K562 (cell line): Measurements from ENCODE around the gene RNF151. TPM values are rescaled to one million over a fixed set of nuclear protein-coding genes. Genes with fewer than 3 reads are reported as not detected.

Experiments
- DPF2 ChIP-seq: fragments of 450-650 bp; IDR thresholded peaks from 2 replicates; pipeline ENCODE4 v1.6.1; 2016
- ETV1 ChIP-seq: fragments of 450-650 bp; conservative IDR thresholded peaks from 2 replicates; pipeline ENCODE4 v1.6.1; 2016; ENCODE audit warnings: missing genetic modification characterization, control low read depth, low read depth, missing compliant biosample characterization
- FOXK2 ChIP-seq, 2 experiments: fragments of 450-650 bp; IDR thresholded peaks in 1 of 2; conservative IDR thresholded peaks in 1 of 2; 2 replicates each; pipeline ENCODE4 v1.6.1; 2016; ENCODE audit warnings: low read depth in 2 of 2, mild to moderate bottlenecking in 1 of 2
- HDAC2 ChIP-seq: fragments of 450-650 bp; IDR thresholded peaks from 2 replicates; pipeline ENCODE4 v1.6.1; 2016; ENCODE audit warnings: mild to moderate bottlenecking
- HSF4 ChIP-seq: fragments of 250-450 bp; sonication (Bioruptor Pico); IDR thresholded peaks from 2 replicates; pipeline ENCODE4 v2.1.2; 2022; ENCODE audit warnings: mild to moderate bottlenecking, moderate library complexity, borderline replicate concordance
- MCM7 ChIP-seq, 2 experiments: fragments of 450-650 bp; IDR thresholded peaks; 2 replicates each; pipeline ENCODE4 v1.6.1; 2016 to 2018
- MECOM ChIP-seq: fragments of 250-450 bp; sonication (Bioruptor Pico); IDR thresholded peaks from 2 replicates; pipeline ENCODE4 v1.8.0; 2022; ENCODE audit warnings: inconsistent platforms
- NUFIP1 ChIP-seq: fragments of 450-650 bp; IDR thresholded peaks from 2 replicates; pipeline ENCODE4 v1.6.1; 2018; ENCODE audit not compliant: partially characterized antibody
- OTX1 ChIP-seq: fragments of 450-650 bp; formaldehyde crosslinking; IDR thresholded peaks from 2 replicates; pipeline ENCODE4 v1.4.0; 2022; ENCODE audit warnings: mild to moderate bottlenecking
- TARDBP ChIP-seq: fragments of 450-650 bp; IDR thresholded peaks from 2 replicates; pipeline ENCODE4 v1.6.1; 2016
- U2AF1 ChIP-seq: fragments of 200-400 bp; formaldehyde crosslinking; optimal IDR thresholded peaks from 2 replicates; pipeline ENCODE3; 2017; ENCODE audit warnings: mild to moderate bottlenecking, low read depth, low read length, moderate library complexity
- ZNF24 ChIP-seq: fragments of 450-650 bp; IDR thresholded peaks from 2 replicates; pipeline ENCODE4 v1.6.1; 2016
- polyA plus RNA-seq, 8 experiments: library from polyadenylated mRNA; depleted of rRNA in 4 of 8; stranded (reverse) in 5 of 8; unstranded in 3 of 8; fragments of >200 nt; fragmentation: Nextera tagmentation in 2 of 8; fragmentation: Illumina TruSeq in 1 of 8; extraction: Ambion mirVana in 2 of 8; extraction: Trizol in 1 of 8; gene quantifications; 2 replicates each; pipeline versions ENCODE4 v1.2.1 to v1.2.3, GENCODE V29; 2011 to 2014; ENCODE audit warnings: inconsistent platforms in 1 of 8, missing spikeins in 1 of 8
- total RNA-seq, 7 experiments: library from RNA; depleted of rRNA in 6 of 7; stranded (reverse); fragments of >200 nt in 6 of 7; fragmentation: Illumina TruSeq in 2 of 7; extraction: Trizol in 2 of 7; gene quantifications; 2 replicates each; pipeline versions ENCODE4 v1.2.1 to v1.2.3, GENCODE V29; 2011 to 2021; ENCODE audit warnings: low replicate concordance in 1 of 7
- TF ChIP-seq, protein P1 (sequence below): sonication (generic); formaldehyde crosslinking; IDR thresholded peaks from 2 replicates; pipeline ENCODE4 v1.8.0; 2022; ENCODE audit warnings: mild to moderate bottlenecking, missing genetic modification reagents
- TF ChIP-seq, protein P2 (sequence below): fragments of 450-650 bp; IDR thresholded peaks from 2 replicates; pipeline ENCODE4 v1.6.1; 2016; ENCODE audit warnings: low read depth
- TF ChIP-seq, protein P3 (sequence below): sonication (generic); formaldehyde crosslinking; IDR thresholded peaks from 2 replicates; pipeline ENCODE4 v1.8.0; 2022; ENCODE audit warnings: mild to moderate bottlenecking, missing genetic modification reagents

Gene RNF151
- total and polyA plus RNA-seq, 9 of the 15 experiments (the other 6 are each of a cell fraction or from before 2014, with no cell fraction given): not detected

DNA sequence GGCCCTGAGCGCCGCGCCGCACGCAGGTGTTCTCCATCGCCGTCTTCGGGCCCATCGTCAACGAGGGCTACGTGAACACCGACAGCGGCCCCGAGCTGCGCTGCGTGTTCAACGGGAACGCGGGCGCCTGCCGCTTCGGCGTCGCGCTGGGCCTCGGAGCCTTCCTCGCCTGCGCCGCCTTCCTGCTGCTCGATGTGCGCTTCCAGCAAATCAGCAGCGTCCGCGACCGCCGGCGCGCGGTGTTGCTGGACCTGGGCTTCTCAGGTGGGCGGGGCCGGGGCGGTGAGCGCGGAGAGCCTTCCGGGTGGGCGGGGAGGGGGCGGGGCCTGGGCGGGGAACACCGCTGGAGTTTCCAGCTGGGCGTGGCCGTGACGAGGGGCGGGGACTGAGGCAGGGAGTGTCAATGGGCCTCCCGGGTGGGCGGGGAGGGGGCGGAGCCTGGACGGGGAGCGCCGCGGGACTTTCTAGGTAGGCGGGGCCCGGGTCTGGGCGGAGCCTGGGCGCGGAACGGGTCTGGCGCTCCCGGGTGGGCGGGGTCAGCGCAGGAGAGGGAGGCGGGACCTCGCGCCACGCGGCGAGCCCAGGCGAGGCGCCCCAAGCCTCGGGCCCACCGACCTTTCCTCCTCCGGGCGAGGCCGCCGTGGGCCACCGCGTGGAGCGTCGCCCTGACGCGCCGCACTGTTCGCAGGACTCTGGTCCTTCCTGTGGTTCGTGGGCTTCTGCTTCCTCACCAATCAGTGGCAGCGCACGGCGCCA is 25.5 kb downstream of the RNF151 start (continued):
- TF ChIP-seq, protein P1, sequence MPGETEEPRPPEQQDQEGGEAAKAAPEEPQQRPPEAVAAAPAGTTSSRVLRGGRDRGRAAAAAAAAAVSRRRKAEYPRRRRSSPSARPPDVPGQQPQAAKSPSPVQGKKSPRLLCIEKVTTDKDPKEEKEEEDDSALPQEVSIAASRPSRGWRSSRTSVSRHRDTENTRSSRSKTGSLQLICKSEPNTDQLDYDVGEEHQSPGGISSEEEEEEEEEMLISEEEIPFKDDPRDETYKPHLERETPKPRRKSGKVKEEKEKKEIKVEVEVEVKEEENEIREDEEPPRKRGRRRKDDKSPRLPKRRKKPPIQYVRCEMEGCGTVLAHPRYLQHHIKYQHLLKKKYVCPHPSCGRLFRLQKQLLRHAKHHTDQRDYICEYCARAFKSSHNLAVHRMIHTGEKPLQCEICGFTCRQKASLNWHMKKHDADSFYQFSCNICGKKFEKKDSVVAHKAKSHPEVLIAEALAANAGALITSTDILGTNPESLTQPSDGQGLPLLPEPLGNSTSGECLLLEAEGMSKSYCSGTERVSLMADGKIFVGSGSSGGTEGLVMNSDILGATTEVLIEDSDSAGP (CRISPR knock-in tag): peak; percentile 55; the same call in 1 of the 2 replicates
- TF ChIP-seq NUFIP1 (no peak), FOXK2 (conservative IDR thresholded peaks at IDR 0.05 in 1 of 2, IDR thresholded peaks at IDR 0.05 in 1 of 2; ENCODE audit: low read depth in 2 of 2) (no peak; a peak in 1 of 4 replicates), U2AF1 (no peak), ETV1 (0 out of 2 replicates have a peak, but pooled peaks have one; percentile 1), TARDBP (peak; percentile 55; the same call in 1 of the 2 replicates), MECOM (CRISPR knock-in tag) (no peak), MCM7 (IDR thresholded peaks at IDR 0.05) (no peak), DPF2 (no peak), ZNF24 (0 out of 2 replicates have a peak, but pooled peaks have one; percentile 48), HSF4 (CRISPR knock-in tag) (no peak), OTX1 (CRISPR knock-in tag) (no peak), HDAC2 (no peak)
- TF ChIP-seq, protein P2, sequence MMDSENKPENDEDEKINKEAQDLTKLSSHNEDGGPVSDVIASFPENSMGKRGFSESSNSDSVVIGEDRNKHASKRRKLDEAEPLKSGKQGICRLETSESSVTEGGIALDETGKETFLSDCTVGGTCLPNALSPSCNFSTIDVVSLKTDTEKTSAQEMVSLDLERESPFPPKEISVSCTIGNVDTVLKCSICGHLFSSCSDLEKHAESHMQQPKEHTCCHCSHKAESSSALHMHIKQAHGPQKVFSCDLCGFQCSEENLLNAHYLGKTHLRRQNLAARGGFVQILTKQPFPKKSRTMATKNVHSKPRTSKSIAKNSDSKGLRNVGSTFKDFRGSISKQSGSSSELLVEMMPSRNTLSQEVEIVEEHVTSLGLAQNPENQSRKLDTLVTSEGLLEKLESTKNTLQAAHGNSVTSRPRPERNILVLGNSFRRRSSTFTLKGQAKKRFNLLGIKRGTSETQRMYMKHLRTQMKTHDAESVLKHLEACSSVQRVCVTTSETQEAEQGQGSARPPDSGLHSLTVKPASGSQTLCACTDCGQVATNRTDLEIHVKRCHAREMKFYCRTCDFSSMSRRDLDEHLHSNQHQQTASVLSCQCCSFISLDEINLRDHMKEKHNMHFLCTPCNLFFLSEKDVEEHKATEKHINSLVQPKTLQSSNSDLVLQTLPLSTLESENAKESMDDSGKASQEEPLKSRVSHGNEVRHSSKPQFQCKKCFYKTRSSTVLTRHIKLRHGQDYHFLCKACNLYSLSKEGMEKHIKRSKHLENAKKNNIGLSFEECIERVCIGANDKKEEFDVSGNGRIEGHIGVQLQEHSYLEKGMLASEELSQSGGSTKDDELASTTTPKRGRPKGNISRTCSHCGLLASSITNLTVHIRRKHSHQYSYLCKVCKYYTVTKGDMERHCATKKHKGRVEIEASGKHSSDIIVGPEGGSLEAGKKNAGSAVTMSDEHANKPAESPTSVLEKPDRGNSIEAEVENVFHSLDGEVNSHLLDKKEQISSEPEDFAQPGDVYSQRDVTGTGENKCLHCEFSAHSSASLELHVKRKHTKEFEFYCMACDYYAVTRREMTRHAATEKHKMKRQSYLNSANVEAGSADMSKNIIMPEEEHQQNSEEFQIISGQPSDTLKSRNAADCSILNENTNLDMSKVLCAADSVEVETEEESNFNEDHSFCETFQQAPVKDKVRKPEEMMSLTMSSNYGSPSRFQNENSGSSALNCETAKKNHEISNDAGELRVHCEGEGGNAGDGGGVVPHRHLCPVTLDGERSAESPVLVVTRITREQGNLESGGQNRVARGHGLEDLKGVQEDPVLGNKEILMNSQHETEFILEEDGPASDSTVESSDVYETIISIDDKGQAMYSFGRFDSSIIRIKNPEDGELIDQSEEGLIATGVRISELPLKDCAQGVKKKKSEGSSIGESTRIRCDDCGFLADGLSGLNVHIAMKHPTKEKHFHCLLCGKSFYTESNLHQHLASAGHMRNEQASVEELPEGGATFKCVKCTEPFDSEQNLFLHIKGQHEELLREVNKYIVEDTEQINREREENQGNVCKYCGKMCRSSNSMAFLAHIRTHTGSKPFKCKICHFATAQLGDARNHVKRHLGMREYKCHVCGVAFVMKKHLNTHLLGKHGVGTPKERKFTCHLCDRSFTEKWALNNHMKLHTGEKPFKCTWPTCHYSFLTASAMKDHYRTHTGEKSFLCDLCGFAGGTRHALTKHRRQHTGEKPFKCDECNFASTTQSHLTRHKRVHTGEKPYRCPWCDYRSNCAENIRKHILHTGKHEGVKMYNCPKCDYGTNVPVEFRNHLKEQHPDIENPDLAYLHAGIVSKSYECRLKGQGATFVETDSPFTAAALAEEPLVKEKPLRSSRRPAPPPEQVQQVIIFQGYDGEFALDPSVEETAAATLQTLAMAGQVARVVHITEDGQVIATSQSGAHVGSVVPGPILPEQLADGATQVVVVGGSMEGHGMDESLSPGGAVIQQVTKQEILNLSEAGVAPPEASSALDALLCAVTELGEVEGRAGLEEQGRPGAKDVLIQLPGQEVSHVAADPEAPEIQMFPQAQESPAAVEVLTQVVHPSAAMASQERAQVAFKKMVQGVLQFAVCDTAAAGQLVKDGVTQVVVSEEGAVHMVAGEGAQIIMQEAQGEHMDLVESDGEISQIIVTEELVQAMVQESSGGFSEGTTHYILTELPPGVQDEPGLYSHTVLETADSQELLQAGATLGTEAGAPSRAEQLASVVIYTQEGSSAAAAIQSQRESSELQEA: no peak
- TF ChIP-seq, protein P3, sequence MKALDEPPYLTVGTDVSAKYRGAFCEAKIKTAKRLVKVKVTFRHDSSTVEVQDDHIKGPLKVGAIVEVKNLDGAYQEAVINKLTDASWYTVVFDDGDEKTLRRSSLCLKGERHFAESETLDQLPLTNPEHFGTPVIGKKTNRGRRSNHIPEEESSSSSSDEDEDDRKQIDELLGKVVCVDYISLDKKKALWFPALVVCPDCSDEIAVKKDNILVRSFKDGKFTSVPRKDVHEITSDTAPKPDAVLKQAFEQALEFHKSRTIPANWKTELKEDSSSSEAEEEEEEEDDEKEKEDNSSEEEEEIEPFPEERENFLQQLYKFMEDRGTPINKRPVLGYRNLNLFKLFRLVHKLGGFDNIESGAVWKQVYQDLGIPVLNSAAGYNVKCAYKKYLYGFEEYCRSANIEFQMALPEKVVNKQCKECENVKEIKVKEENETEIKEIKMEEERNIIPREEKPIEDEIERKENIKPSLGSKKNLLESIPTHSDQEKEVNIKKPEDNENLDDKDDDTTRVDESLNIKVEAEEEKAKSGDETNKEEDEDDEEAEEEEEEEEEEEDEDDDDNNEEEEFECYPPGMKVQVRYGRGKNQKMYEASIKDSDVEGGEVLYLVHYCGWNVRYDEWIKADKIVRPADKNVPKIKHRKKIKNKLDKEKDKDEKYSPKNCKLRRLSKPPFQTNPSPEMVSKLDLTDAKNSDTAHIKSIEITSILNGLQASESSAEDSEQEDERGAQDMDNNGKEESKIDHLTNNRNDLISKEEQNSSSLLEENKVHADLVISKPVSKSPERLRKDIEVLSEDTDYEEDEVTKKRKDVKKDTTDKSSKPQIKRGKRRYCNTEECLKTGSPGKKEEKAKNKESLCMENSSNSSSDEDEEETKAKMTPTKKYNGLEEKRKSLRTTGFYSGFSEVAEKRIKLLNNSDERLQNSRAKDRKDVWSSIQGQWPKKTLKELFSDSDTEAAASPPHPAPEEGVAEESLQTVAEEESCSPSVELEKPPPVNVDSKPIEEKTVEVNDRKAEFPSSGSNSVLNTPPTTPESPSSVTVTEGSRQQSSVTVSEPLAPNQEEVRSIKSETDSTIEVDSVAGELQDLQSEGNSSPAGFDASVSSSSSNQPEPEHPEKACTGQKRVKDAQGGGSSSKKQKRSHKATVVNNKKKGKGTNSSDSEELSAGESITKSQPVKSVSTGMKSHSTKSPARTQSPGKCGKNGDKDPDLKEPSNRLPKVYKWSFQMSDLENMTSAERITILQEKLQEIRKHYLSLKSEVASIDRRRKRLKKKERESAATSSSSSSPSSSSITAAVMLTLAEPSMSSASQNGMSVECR (CRISPR knock-in tag): peak; percentile 83
